ENCODE results near the gene OBSCN.

OBSCN gene

GRCh38 chr1:228173528-228174481 is 34.0 kb upstream of the OBSCN start:
- DNase-seq (ENCODE audit: extremely low spot score), result peak; percentile 82
- CTCF ChIA-PET, result interaction anchor here (0.5 to 0.8 kb wide), 2 partner anchors 9 to 98 kb away, joined by 3 read pairs; no protein-coding TSS in a partner anchor
- peak; percentile 84; the same call in 1 of the 2 replicates for TF ChIP-seq HDGF (IDR thresholded peaks at IDR 0.05; ENCODE audit: borderline replicate concordance)
- peak; percentile 83 for TF ChIP-seq SP1 (IDR thresholded peaks at IDR 0.05)
- POLR2A ChIA-PET, result interaction anchor here (0.7 to 2.3 kb wide), 4 partner anchors 8 to 313 kb away, joined by 3 to 29 read pairs (median 4); partner anchors contain the start of genes GUK1 and IBA57

GRCh38 chr1:228174482-228175315 is 33.1 kb upstream of the OBSCN start:
- TF ChIP-seq FOXK2 (IDR thresholded peaks at IDR 0.05) (no peak), SP1 (IDR thresholded peaks at IDR 0.05) (peak; percentile 53; the same call in 1 of the 2 replicates), HDGF (IDR thresholded peaks at IDR 0.05; ENCODE audit: borderline replicate concordance) (peak; percentile 98; the same call in 1 of the 2 replicates)
- ChIA-PET POLR2A (interaction anchor here (0.7 to 2.3 kb wide), 4 partner anchors 9 to 312 kb away, joined by 3 to 29 read pairs (median 4); partner anchors contain the start of genes GUK1 and IBA57), CTCF (interaction anchor here (0.5 to 0.8 kb wide), 2 partner anchors 9 to 97 kb away, joined by 3 read pairs; no protein-coding TSS in a partner anchor)
- peak; percentile 98 for DNase-seq (ENCODE audit: extremely low spot score)

- no peak for TF ChIP-seq BHLHE40 (IDR thresholded peaks at IDR 0.05; ENCODE audit: borderline replicate concordance)
- TF ChIP-seq LEF1 (IDR thresholded peaks at IDR 0.05; ENCODE audit: borderline replicate concordance), result no peak
- TF ChIP-seq ELF4 (IDR thresholded peaks at IDR 0.05), result no peak
- no peak for TF ChIP-seq FOXA1 (IDR thresholded peaks at IDR 0.05)
- TF ChIP-seq SUZ12 (IDR thresholded peaks at IDR 0.05), result no peak
- TF ChIP-seq TARDBP (IDR thresholded peaks at IDR 0.05), result no peak
- no peak for TF ChIP-seq SP1 (IDR thresholded peaks at IDR 0.05)
- TF ChIP-seq HDGF (IDR thresholded peaks at IDR 0.05; ENCODE audit: borderline replicate concordance), result no peak
- TF ChIP-seq NFRKB (IDR thresholded peaks at IDR 0.05), result no peak
- no peak for TF ChIP-seq ARNT (IDR thresholded peaks at IDR 0.05)
- TF ChIP-seq FOXM1 (IDR thresholded peaks at IDR 0.05; ENCODE audit: borderline replicate concordance), result no peak
- TF ChIP-seq FOXK2 (IDR thresholded peaks at IDR 0.05), result no peak
- CTCF ChIA-PET, result no interaction called here
- no peak for DNase-seq (ENCODE audit: extremely low spot score)
- POLR2A ChIA-PET, result interaction anchor here (1.4 to 2.3 kb wide), 3 partner anchors 9 to 10 kb away, joined by 4 to 29 read pairs (median 7); partner anchors contain the start of gene IBA57
These were observed 32.4 kb upstream of the OBSCN start for GRCh38 chr1:228175316-228176023.

GRCh38 chr1:228176024-228176395 is 31.8 kb upstream of the OBSCN start:
- TF ChIP-seq ELF4 (IDR thresholded peaks at IDR 0.05) (no peak), NFRKB (IDR thresholded peaks at IDR 0.05) (no peak), ZNF384 (IDR thresholded peaks at IDR 0.05) (no peak), SUZ12 (IDR thresholded peaks at IDR 0.05) (no peak), CTBP1 (IDR thresholded peaks at IDR 0.05; ENCODE audit: borderline replicate concordance) (no peak), FOXM1 (IDR thresholded peaks at IDR 0.05; ENCODE audit: borderline replicate concordance) (no peak), BHLHE40 (IDR thresholded peaks at IDR 0.05; ENCODE audit: borderline replicate concordance) (no peak), HDGF (IDR thresholded peaks at IDR 0.05; ENCODE audit: borderline replicate concordance) (no peak), L3MBTL2 (conservative IDR thresholded peaks at IDR 0.05) (no peak), PKNOX1 (IDR thresholded peaks at IDR 0.05) (no peak), TARDBP (IDR thresholded peaks at IDR 0.05) (no peak), FOXA1 (IDR thresholded peaks at IDR 0.05) (no peak)
- no peak for DNase-seq (ENCODE audit: extremely low spot score)
- POLR2A ChIA-PET, result interaction anchor here (1.4 to 1.5 kb wide), 2 partner anchors 9 to 11 kb away, joined by 4 to 7 read pairs; no protein-coding TSS in a partner anchor
- CTCF ChIA-PET, result no interaction called here

GRCh38 chr1:228176461-228177182 is 31.2 kb upstream of the OBSCN start:
- ChIA-PET CTCF (no interaction called here), POLR2A (interaction anchor here (1.4 to 1.5 kb wide), 2 partner anchors 10 to 11 kb away, joined by 4 to 7 read pairs; no protein-coding TSS in a partner anchor)
- DNase-seq (ENCODE audit: extremely low spot score), result no peak
- TF ChIP-seq FOXK2 (IDR thresholded peaks at IDR 0.05) (no peak), CTBP1 (IDR thresholded peaks at IDR 0.05; ENCODE audit: borderline replicate concordance) (no peak), NFRKB (IDR thresholded peaks at IDR 0.05) (no peak)

- no peak for DNase-seq (ENCODE audit: extremely low spot score)
- ChIA-PET CTCF (no interaction called here), POLR2A (interaction anchor here (1.4 to 1.5 kb wide), 2 partner anchors 10 to 12 kb away, joined by 4 to 7 read pairs; no protein-coding TSS in a partner anchor)
- TF ChIP-seq ZNF384 (IDR thresholded peaks at IDR 0.05), result no peak
- no peak for TF ChIP-seq SUZ12 (IDR thresholded peaks at IDR 0.05)
- no peak for TF ChIP-seq L3MBTL2 (conservative IDR thresholded peaks at IDR 0.05)
These were observed 30.7 kb upstream of the OBSCN start for GRCh38 chr1:228177183-228177475.

Measured in HEK293T (cell line).